GM10847 (cell line): ENCODE data around the gene ERAL1.

Experiments
- POLR2A ChIP-seq: IDR thresholded peaks from 2 replicates; pipeline ENCODE4 v1.6.1; 2011; ENCODE audit not compliant: insufficient read length; ENCODE audit errors: extremely low read depth

The ERAL1 gene

GRCh38 chr17:28867276-28867675 is 12.5 kb downstream of the ERAL1 start:
- no peak for TF ChIP-seq POLR2A

GRCh38 chr17:28871056-28871579 is 16.3 kb downstream of the ERAL1 start:
- TF ChIP-seq POLR2A, result no peak

- no peak for TF ChIP-seq POLR2A
Measured at GRCh38 chr17:28873839-28874238, 19.0 kb downstream of the ERAL1 start.

GRCh38 chr17:28874750-28875149 is 19.9 kb downstream of the ERAL1 start:
- TF ChIP-seq POLR2A, result no peak

- TF ChIP-seq POLR2A, result no peak
Measured at GRCh38 chr17:28875848-28876550, 21.2 kb downstream of the ERAL1 start.

GRCh38 chr17:28878158-28878910 is 23.5 kb downstream of the ERAL1 start:
- TF ChIP-seq POLR2A, result no peak

GRCh38 chr17:28878981-28879380 is 24.2 kb downstream of the ERAL1 start:
- no peak for TF ChIP-seq POLR2A

- no peak for TF ChIP-seq POLR2A
Measured at GRCh38 chr17:28879886-28880571, 25.2 kb downstream of the ERAL1 start.

GRCh38 chr17:28880572-28880945 is 25.7 kb downstream of the ERAL1 start:
- no peak for TF ChIP-seq POLR2A

- no peak for TF ChIP-seq POLR2A
Measured at GRCh38 chr17:28881533-28882056, 26.8 kb downstream of the ERAL1 start.

GRCh38 chr17:28882154-28882895 is 27.5 kb downstream of the ERAL1 start:
- no peak for TF ChIP-seq POLR2A

GRCh38 chr17:28883967-28884702 is 29.3 kb downstream of the ERAL1 start:
- TF ChIP-seq POLR2A, result no peak

GRCh38 chr17:28885363-28885762 is 30.5 kb downstream of the ERAL1 start:
- TF ChIP-seq POLR2A, result no peak

GRCh38 chr17:28885951-28886350 is 31.1 kb downstream of the ERAL1 start:
- TF ChIP-seq POLR2A, result no peak

- TF ChIP-seq POLR2A, result no peak
Measured at GRCh38 chr17:28887871-28888471, 33.2 kb downstream of the ERAL1 start.
